Urinary bladder (tissue), 4 donors: ENCODE results near the gene NKAIN2. TPM values are rescaled to one million over a fixed set of nuclear protein-coding genes. Genes with fewer than 3 reads are reported as not detected.
A peak's percentile ranks its signal among the peaks of the same experiment; 100 is the strongest.

Source experiments
- DNase-seq: peaks from one replicate; pipeline ENCODE4 v3.0.0-alpha.2; 2015; ENCODE audit errors: extremely low spot score
- H3K27ac ChIP-seq: one replicate; pipeline ENCODE4 v1.5.1; 2013; ENCODE audit warnings: low read depth, mild to moderate bottlenecking, moderate library complexity
- H3K36me3 ChIP-seq: one replicate; pipeline ENCODE4 v1.6.1; 2013; ENCODE audit warnings: mild to moderate bottlenecking, moderate library complexity; ENCODE audit not compliant: insufficient read depth
- H3K4me1 ChIP-seq: one replicate; pipeline ENCODE4 v1.6.1; 2013; ENCODE audit warnings: mild to moderate bottlenecking, moderate library complexity; ENCODE audit not compliant: insufficient read depth
- H3K4me3 ChIP-seq: one replicate; pipeline ENCODE4 v1.5.1; 2013; ENCODE audit warnings: low read depth, low read length
- WGBS: extraction: QIAGEN DNeasy Blood & Tissue Kit; methylation state at CpG from one replicate; pipeline ENCODE4 v1.1.7; 2013; 5-methylcytosine and 5-hydroxymethylcytosine counted together
- polyA plus RNA-seq: library from polyadenylated mRNA; stranded (reverse); fragments of 200-250 nt; gene quantifications from one replicate; pipeline ENCODE4 v1.2.3, GENCODE V29; 2013
- total RNA-seq: library from RNA; depleted of rRNA; stranded (reverse); fragments of >200 nt; gene quantifications from one replicate; pipeline ENCODE4 v1.2.3, GENCODE V29; 2014
- donor health status: healthy with polysubstance abuse.
- donor health status: healthy.

The NKAIN2 gene
- total and polyA plus RNA-seq, 2 donors, result 0.24 to 1.7 TPM

GRCh38 chr6:124823240-124824111 is 1019.8 kb downstream of the NKAIN2 start:
- Histone ChIP-seq H3K36me3 (no peaks in the 10 kb centered on the region), H3K4me3 (no peak overlapping the region), H3K4me1 (no peaks in the 10 kb centered on the region), H3K27ac (no peak overlapping the region)
- 50% methylated on average over 14 of the region's 14 CpGs for WGBS
- DNase-seq, result peak; percentile 7

GRCh38 chr6:124825564-124825963 is 1021.9 kb downstream of the NKAIN2 start:
- no peaks in the 10 kb centered on the region for H3K36me3 ChIP-seq
- 66% methylated on average over 2 of the region's 2 CpGs for WGBS
- DNase-seq, result no peak

GRCh38 chr6:124829822-124830221 is 1026.2 kb downstream of the NKAIN2 start:
- 96% methylated on average over 1 of the region's 1 CpG for WGBS
- no peaks in the 10 kb centered on the region for H3K4me1 ChIP-seq
- H3K4me3 ChIP-seq, result no peak overlapping the region
- no peak overlapping the region for H3K27ac ChIP-seq
- H3K36me3 ChIP-seq, result no peaks in the 10 kb centered on the region
- DNase-seq, result no peak

More at GRCh38 chr6:124825564-124825963, 1021.9 kb downstream of the NKAIN2 start:
- H3K4me1 ChIP-seq, result no peaks in the 10 kb centered on the region
- no peak overlapping the region for H3K27ac ChIP-seq
- no peak overlapping the region for H3K4me3 ChIP-seq

- Histone ChIP-seq H3K36me3 (no peaks in the 10 kb centered on the region), H3K4me1 (no peaks in the 10 kb centered on the region), H3K27ac (no peak overlapping the region), H3K4me3 (no peak overlapping the region)
- no peak for DNase-seq
Observed at GRCh38 chr6:124830506-124830905, 1026.8 kb downstream of the NKAIN2 start.

GRCh38 chr6:124854338-124854922 is 1050.8 kb downstream of the NKAIN2 start:
- WGBS, result 81% methylated on average over 1 of the region's 1 CpG
- no peak overlapping the region for H3K4me3 ChIP-seq

GRCh38 chr6:124857746-124858145 is 1054.1 kb downstream of the NKAIN2 start:
- DNase-seq, result no peak
- 48% methylated on average over 3 of the region's 3 CpGs for WGBS
- no peak overlapping the region for H3K27ac ChIP-seq
- H3K4me3 ChIP-seq, result no peak overlapping the region
- H3K36me3 ChIP-seq, result no peaks in the 10 kb centered on the region
- no peaks in the 10 kb centered on the region for H3K4me1 ChIP-seq

More at GRCh38 chr6:124854338-124854922, 1050.8 kb downstream of the NKAIN2 start:
- no peaks in the 10 kb centered on the region for H3K4me1 ChIP-seq
- H3K36me3 ChIP-seq, result no peaks in the 10 kb centered on the region
- no peak for DNase-seq
- H3K27ac ChIP-seq, result no peak overlapping the region

GRCh38 chr6:124858564-124858963 is 1054.9 kb downstream of the NKAIN2 start:
- Histone ChIP-seq H3K36me3 (no peaks in the 10 kb centered on the region), H3K27ac (no peak overlapping the region), H3K4me1 (no peaks in the 10 kb centered on the region), H3K4me3 (no peak overlapping the region)
- DNase-seq, result no peak
- WGBS, result 72% methylated on average over 3 of the region's 3 CpGs

- Histone ChIP-seq H3K27ac (no peak overlapping the region), H3K4me3 (no peak overlapping the region), H3K36me3 (no peaks in the 10 kb centered on the region), H3K4me1 (no peaks in the 10 kb centered on the region)
- WGBS, result 100% methylated on average over 1 of the region's 1 CpG
- DNase-seq, result no peak
Observed at GRCh38 chr6:124859366-124859765, 1055.7 kb downstream of the NKAIN2 start.

GRCh38 chr6:124866040-124866439 is 1062.4 kb downstream of the NKAIN2 start:
- DNase-seq, result no peak

GRCh38 chr6:124867121-124867520 is 1063.5 kb downstream of the NKAIN2 start:
- H3K4me1 ChIP-seq, result no peaks in the 10 kb centered on the region
- H3K27ac ChIP-seq, result no peak overlapping the region
- H3K36me3 ChIP-seq, result no peaks in the 10 kb centered on the region
- DNase-seq, result no peak
- H3K4me3 ChIP-seq, result no peak overlapping the region
- 90% methylated on average over 1 of the region's 1 CpG for WGBS

More at GRCh38 chr6:124866040-124866439, 1062.4 kb downstream of the NKAIN2 start:
- no peaks in the 10 kb centered on the region for H3K4me1 ChIP-seq
- H3K36me3 ChIP-seq, result no peaks in the 10 kb centered on the region
- H3K27ac ChIP-seq, result no peak overlapping the region
- WGBS, result 88% methylated on average over 1 of the region's 1 CpG
- H3K4me3 ChIP-seq, result no peak overlapping the region

GRCh38 chr6:124868481-124868880 is 1064.8 kb downstream of the NKAIN2 start:
- H3K36me3 ChIP-seq, result no peaks in the 10 kb centered on the region
- DNase-seq, result no peak
- no peak overlapping the region for H3K4me3 ChIP-seq
- no peaks in the 10 kb centered on the region for H3K4me1 ChIP-seq
- 9% methylated on average over 1 of the region's 1 CpG for whole genome bisulfite sequencing
- no peak overlapping the region for H3K27ac ChIP-seq

- H3K27ac ChIP-seq, result no peak overlapping the region
- 44% methylated on average over 2 of the region's 2 CpGs for WGBS
Observed at GRCh38 chr6:124869416-124869815, 1065.8 kb downstream of the NKAIN2 start.

GRCh38 chr6:124870611-124871459 is 1067.2 kb downstream of the NKAIN2 start:
- Histone ChIP-seq H3K4me1 (no peaks in the 10 kb centered on the region), H3K36me3 (no peaks in the 10 kb centered on the region), H3K27ac (no peak overlapping the region), H3K4me3 (no peak overlapping the region)
- WGBS, result 28% methylated on average over 4 of the region's 4 CpGs
- no peak for DNase-seq

More at GRCh38 chr6:124869416-124869815, 1065.8 kb downstream of the NKAIN2 start:
- no peaks in the 10 kb centered on the region for H3K4me1 ChIP-seq
- DNase-seq, result no peak
- no peak overlapping the region for H3K4me3 ChIP-seq
- H3K36me3 ChIP-seq, result no peaks in the 10 kb centered on the region
